Measurements from ENCODE around the gene SGSH. TPM values are rescaled to one million over a fixed set of nuclear protein-coding genes. Genes with fewer than 3 reads are reported as not detected.
A peak's percentile ranks its signal among the peaks of the same experiment; 100 is the strongest.
"Not testable (repeated sequence)": the region's sequence is repeated elsewhere in the genome, so short reads cannot be mapped to it uniquely, and the experiment has no call there.

Gene SGSH
- total RNA-seq, 4 donors from 2014 or later: 3.2 to 11.7 (median 6.1) TPM

DNA sequence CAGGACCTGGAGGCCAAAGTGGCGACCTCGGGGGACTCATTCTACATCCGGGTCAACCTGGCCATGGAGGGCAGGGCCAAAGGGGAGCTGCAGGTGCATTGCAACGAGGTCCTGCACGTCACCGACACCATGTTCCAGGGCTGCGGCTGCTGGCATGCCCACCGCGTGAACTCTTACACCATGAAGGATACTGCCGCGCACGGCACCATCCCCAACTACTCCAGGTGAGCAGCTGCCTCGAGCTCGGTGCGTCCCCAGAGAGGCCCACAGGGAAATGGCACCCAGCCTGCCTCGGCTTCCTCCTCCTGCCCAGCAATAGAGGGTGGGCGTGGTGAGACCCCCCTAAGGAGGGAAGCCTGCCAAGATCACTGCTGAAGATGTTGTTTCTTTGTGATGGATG is 17.9 kb downstream of the SGSH start:
- Histone ChIP-seq H3K27ac (no peak overlapping the region), H3K27me3 (no peaks in the 10 kb centered on the region), H3K4me3 (no peak overlapping the region), H3K9me3 (no peaks in the 10 kb centered on the region), H3K36me3 (no peaks in the 10 kb centered on the region), H3K4me1 (no peaks in the 10 kb centered on the region)
- ATAC-seq (no peak), DNase-seq (no peak)
- TF ChIP-seq POLR2A (IDR thresholded peaks at IDR 0.05) (no peak), CTCF (IDR thresholded peaks at IDR 0.05 in 4 of 5, conservative IDR thresholded peaks at IDR 0.05 in 1 of 5) (no peak)
- intact Hi-C loops (cut with DNase I; ENCODE audit: low total_unique reads) (no loop called here), in situ Hi-C loops (cut with MboI; ENCODE audit: low sequenced_read_pairs in 4 of 4) (no loop called here)

- DNase-seq (no peak), ATAC-seq (no peak)
- Histone ChIP-seq H3K27me3 (no peaks in the 10 kb centered on the region), H3K4me1 (no peaks in the 10 kb centered on the region), H3K9me3 (no peaks in the 10 kb centered on the region), H3K27ac (no peak overlapping the region), H3K4me3 (no peak overlapping the region), H3K36me3 (no peaks in the 10 kb centered on the region)
- TF ChIP-seq POLR2A (IDR thresholded peaks at IDR 0.05): no peak
- no peak for TF ChIP-seq CTCF (IDR thresholded peaks at IDR 0.05 in 4 of 5, conservative IDR thresholded peaks at IDR 0.05 in 1 of 5)
- intact Hi-C loops (cut with DNase I; ENCODE audit: low total_unique reads): no loop called here
- in situ Hi-C loops (cut with MboI; ENCODE audit: low sequenced_read_pairs in 4 of 4): no loop called here
These were observed 18.7 kb downstream of the SGSH start for GRCh38 chr17:80201446-80201845.

DNA sequence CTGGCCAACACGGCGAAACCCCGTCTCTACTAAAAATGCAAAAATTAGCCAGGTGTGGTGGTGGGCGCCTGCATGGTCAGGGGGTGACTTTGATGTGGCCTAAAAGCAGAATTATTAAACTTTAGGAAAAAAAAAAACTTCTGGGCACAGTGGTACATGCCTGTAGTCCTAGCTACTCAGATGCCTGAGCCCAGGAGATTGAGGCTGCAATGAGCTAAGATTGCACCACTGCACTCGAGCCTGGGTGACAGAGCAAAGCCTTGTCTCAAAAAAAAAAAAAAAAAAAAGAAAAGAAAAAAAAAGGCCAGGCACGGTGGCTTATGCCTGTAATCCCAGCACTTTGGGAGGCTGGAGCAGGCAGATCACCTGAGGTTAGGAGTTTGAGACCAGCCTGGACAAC is 20.8 kb downstream of the SGSH start:
- H3K27ac ChIP-seq; in situ Hi-C loops (cut with MboI; ENCODE audit: low sequenced_read_pairs in 4 of 4); H3K4me1 ChIP-seq: not testable (repeated sequence)

GRCh38 chr17:80198144-80198661 is 21.9 kb downstream of the SGSH start:
- Histone ChIP-seq H3K27me3 (no peaks in the 10 kb centered on the region), H3K4me1 (no peaks in the 10 kb centered on the region), H3K9me3 (no peaks in the 10 kb centered on the region), H3K36me3 (no peaks in the 10 kb centered on the region), H3K4me3 (no peak overlapping the region), H3K27ac (no peak overlapping the region)
- DNase-seq: peak in 1 of 2 donors; percentile 38
- intact Hi-C loops (cut with DNase I; ENCODE audit: low total_unique reads): no loop called here
- in situ Hi-C loops (cut with MboI; ENCODE audit: low sequenced_read_pairs in 4 of 4): no loop called here
- TF ChIP-seq CTCF (IDR thresholded peaks at IDR 0.05 in 4 of 5, conservative IDR thresholded peaks at IDR 0.05 in 1 of 5) (no peak), POLR2A (IDR thresholded peaks at IDR 0.05) (no peak)
- ATAC-seq: peak; percentile 35 to 74

More for the DNA sequence above, 20.8 kb downstream of the SGSH start:
- DNase-seq; intact Hi-C loops (cut with DNase I; ENCODE audit: low total_unique reads); ATAC-seq; H3K9me3 ChIP-seq; H3K27me3 ChIP-seq; H3K4me3 ChIP-seq; H3K36me3 ChIP-seq: not testable (repeated sequence)

DNA sequence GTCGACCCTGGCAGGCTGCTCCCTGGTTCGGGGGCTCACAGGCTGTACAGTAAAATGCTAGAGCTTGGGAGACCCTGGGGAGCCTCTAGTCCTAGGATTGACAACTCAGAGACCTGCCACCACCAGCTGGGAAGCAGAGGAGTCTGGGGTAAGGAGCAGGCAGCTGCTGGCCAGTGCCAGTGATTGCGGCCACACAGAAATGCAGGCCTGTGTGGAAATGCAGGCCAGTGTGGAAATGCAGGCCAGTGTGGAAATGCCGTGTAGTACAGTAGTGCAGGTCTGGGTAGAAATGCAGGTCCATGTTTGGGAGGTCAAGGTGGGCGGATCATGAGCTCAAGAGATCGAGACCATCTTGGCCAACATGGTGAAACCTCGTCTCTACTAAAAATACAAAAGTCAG is 23.5 kb downstream of the SGSH start:
- no peak overlapping the region for H3K27ac ChIP-seq
- H3K36me3 ChIP-seq: no peaks in the 10 kb centered on the region
- in situ Hi-C loops (cut with MboI; ENCODE audit: low sequenced_read_pairs in 4 of 4) (no loop called here), intact Hi-C loops (cut with DNase I; ENCODE audit: low total_unique reads) (no loop called here)
- no peaks in the 10 kb centered on the region for H3K9me3 ChIP-seq
- DNase-seq (no peak), ATAC-seq (no peak)
- no peak overlapping the region for H3K4me3 ChIP-seq
- peaks cover 0 to 5% (median 5%) of the 10 kb centered on the region in 3 donors for H3K27me3 ChIP-seq
- no peaks in the 10 kb centered on the region for H3K4me1 ChIP-seq
- no peak for TF ChIP-seq POLR2A (IDR thresholded peaks at IDR 0.05)
- TF ChIP-seq CTCF (IDR thresholded peaks at IDR 0.05 in 4 of 5, conservative IDR thresholded peaks at IDR 0.05 in 1 of 5): no peak
